Liver (tissue), 2 donors: ENCODE data around the gene ADCY2.

ENCODE experiments used
- CTCF ChIP-seq: fragments of 150-350 bp; IDR thresholded peaks from 2 replicates; pipeline ENCODE4 v1.5.1; 2017; ENCODE audit warnings: improper control_type of control experiment, low read depth, low read length; ENCODE audit not compliant: missing input control
- MAX ChIP-seq: IDR thresholded peaks from 2 replicates; pipeline ENCODE4 v1.6.1; 2016; ENCODE audit warnings: antibody characterized with exemption
- REST ChIP-seq: IDR thresholded peaks from 2 replicates; pipeline ENCODE4 v1.6.1; 2016; ENCODE audit warnings: antibody characterized with exemption, mild to moderate bottlenecking
- YY1 ChIP-seq: IDR thresholded peaks from 2 replicates; pipeline ENCODE4 v1.6.1; 2016; ENCODE audit warnings: antibody characterized with exemption, mild to moderate bottlenecking
- donor health status: healthy.

GRCh38 chr5:7610531-7611177, 214.7 kb downstream of the ADCY2 start:
- TF ChIP-seq CTCF (no peak), REST (no peak), YY1 (no peak), MAX (no peak)
